Epithelial cell of esophagus (primary cell): ENCODE data around the gene ADISSP.

Source experiments
- DNase-seq: peaks from one replicate; pipeline ENCODE4 v3.0.0; 2010; ENCODE audit warnings: low read depth
- H3K4me3 ChIP-seq: 2 replicates; pipeline ENCODE4 v1.5.1; 2011; ENCODE audit warnings: mild to moderate bottlenecking, low read length, control low read depth
- TF ChIP-seq, protein P1 (sequence below): IDR thresholded peaks from 2 replicates; pipeline ENCODE4 v1.5.1; 2011; ENCODE audit warnings: low read depth, mild to moderate bottlenecking, low read length, control low read depth, inconsistent platforms; ENCODE audit not compliant: insufficient read depth; ENCODE audit errors: missing control alignments

The ADISSP gene

DNA sequence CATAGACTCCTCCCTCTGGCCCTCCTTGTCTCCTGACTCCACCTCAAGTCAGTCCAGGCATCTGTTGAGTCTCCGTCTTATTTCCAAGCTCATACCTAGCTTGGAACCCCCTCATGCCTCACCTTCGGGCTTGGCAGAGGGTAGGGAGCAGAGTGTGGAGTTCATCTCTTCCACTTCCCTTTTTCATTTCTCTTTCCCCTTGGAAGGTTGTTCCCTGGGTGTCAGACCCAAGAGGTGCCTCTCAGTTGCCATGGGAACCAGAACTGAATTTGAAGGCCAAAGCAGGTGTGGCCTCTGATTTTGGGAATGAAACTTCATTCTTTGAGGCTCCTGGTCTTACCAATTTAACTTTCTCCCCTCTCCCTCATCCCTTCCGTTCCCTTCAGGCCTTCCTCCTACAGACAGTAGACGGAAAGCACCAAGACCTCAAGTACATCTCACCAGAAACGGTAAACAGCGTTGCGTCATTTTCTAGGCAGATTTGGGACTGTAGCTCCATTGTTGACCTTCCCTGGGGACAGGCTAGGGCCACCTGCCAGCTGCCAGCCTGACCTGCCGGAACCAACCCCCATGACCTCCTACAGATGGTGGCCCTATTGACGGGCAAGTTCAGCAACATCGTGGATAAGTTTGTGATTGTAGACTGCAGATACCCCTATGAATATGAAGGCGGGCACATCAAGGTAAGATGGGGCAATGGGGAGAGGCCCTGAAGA, 35.1 kb upstream of the ADISSP start:
- DNase-seq: no peak
- H3K4me3 ChIP-seq: no peak overlapping the region
- TF ChIP-seq, protein P1, sequence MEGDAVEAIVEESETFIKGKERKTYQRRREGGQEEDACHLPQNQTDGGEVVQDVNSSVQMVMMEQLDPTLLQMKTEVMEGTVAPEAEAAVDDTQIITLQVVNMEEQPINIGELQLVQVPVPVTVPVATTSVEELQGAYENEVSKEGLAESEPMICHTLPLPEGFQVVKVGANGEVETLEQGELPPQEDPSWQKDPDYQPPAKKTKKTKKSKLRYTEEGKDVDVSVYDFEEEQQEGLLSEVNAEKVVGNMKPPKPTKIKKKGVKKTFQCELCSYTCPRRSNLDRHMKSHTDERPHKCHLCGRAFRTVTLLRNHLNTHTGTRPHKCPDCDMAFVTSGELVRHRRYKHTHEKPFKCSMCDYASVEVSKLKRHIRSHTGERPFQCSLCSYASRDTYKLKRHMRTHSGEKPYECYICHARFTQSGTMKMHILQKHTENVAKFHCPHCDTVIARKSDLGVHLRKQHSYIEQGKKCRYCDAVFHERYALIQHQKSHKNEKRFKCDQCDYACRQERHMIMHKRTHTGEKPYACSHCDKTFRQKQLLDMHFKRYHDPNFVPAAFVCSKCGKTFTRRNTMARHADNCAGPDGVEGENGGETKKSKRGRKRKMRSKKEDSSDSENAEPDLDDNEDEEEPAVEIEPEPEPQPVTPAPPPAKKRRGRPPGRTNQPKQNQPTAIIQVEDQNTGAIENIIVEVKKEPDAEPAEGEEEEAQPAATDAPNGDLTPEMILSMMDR: no peak

GRCh38 chr20:3801846-3802245, 34.3 kb upstream of the ADISSP start:
- TF ChIP-seq, protein P1: no peak
- no peak for DNase-seq
- H3K4me3 ChIP-seq: no peak overlapping the region

- no peak overlapping the region for H3K4me3 ChIP-seq
- TF ChIP-seq, protein P1: no peak
- DNase-seq: no peak
Measured at GRCh38 chr20:3801299-3801698, 33.7 kb upstream of the ADISSP start.

- H3K4me3 ChIP-seq: no peak overlapping the region
- DNase-seq: no peak
- TF ChIP-seq, protein P1: no peak
Measured at GRCh38 chr20:3800878-3801260, 33.3 kb upstream of the ADISSP start.

DNA sequence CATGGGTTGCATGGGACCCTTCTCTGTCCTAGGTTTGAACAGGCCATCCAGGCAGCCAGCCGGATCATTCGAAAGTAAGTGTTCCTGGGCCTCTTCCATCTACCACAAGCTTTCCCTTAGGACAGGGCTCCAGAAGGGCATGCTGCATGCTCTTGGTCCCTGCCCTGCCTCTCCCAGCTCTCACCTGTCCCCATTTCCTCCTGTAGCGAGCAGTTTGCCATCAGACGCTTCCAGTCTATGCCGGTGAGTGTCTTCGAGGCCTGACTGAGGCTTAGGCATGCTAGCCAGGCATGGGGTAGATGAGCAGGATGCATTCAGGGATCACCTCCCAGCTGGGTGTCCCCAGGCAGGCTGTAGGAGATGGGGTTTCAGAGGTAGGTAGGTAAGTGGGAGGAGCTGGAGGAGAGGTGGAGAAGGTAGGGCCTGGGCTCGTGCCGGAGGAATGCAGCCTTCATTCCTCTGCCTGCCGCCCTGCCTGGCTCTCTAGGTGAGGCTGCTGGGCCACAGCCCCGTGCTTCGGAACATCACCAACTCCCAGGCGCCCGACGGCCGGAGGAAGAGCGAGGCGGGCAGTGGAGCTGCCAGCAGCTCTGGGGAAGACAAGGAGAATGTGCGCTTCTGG, 32.8 kb upstream of the ADISSP start:
- TF ChIP-seq, protein P1: no peak
- H3K4me3 ChIP-seq: no peak overlapping the region
- no peak for DNase-seq

- DNase-seq: no peak
- no peak overlapping the region for H3K4me3 ChIP-seq
- TF ChIP-seq, protein P1: no peak
Measured at GRCh38 chr20:3798908-3799248, 31.3 kb upstream of the ADISSP start.

GRCh38 chr20:3798373-3798768, 30.8 kb upstream of the ADISSP start:
- no peak overlapping the region for H3K4me3 ChIP-seq
- DNase-seq: no peak
- TF ChIP-seq, protein P1: no peak
